Measurements from ENCODE around the gene ARAF. TPM values are rescaled to one million over a fixed set of nuclear protein-coding genes. Genes with fewer than 3 reads are reported as not detected.
A peak's percentile ranks its signal among the peaks of the same experiment; 100 is the strongest.

ARAF gene
- total RNA-seq, 1 donor, result 23.3 TPM

- H3K4me3 ChIP-seq (ENCODE audit: low read depth, low read length), result no peak overlapping the region
- TF ChIP-seq, protein P1, sequence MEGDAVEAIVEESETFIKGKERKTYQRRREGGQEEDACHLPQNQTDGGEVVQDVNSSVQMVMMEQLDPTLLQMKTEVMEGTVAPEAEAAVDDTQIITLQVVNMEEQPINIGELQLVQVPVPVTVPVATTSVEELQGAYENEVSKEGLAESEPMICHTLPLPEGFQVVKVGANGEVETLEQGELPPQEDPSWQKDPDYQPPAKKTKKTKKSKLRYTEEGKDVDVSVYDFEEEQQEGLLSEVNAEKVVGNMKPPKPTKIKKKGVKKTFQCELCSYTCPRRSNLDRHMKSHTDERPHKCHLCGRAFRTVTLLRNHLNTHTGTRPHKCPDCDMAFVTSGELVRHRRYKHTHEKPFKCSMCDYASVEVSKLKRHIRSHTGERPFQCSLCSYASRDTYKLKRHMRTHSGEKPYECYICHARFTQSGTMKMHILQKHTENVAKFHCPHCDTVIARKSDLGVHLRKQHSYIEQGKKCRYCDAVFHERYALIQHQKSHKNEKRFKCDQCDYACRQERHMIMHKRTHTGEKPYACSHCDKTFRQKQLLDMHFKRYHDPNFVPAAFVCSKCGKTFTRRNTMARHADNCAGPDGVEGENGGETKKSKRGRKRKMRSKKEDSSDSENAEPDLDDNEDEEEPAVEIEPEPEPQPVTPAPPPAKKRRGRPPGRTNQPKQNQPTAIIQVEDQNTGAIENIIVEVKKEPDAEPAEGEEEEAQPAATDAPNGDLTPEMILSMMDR (IDR thresholded peaks at IDR 0.05; ENCODE audit: insufficient read depth, low read depth, low read length), result no peak
- no peak for DNase-seq (ENCODE audit: low read depth)
These were observed 3.6 kb downstream of the ARAF start for GRCh38 chrX:47564438-47565085.

DNA sequence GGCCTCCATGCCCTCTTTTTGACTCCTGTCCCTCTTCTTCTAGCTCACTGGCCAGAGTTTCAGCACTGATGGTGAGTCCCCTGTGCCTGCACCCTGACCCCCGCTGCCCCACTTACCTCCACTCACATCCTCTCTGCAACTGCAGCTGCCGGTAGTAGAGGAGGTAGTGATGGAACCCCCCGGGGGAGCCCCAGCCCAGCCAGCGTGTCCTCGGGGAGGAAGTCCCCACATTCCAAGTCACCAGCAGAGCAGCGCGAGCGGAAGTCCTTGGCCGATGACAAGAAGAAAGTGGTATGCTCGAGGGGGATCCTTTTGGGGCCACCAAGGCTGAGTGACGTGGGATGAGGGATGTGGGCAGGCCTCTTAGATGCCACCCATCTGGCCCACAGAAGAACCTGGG is 5.8 kb downstream of the ARAF start:
- no peak overlapping the region for H3K4me3 ChIP-seq (ENCODE audit: low read depth, low read length)
- TF ChIP-seq, protein P1 (IDR thresholded peaks at IDR 0.05; ENCODE audit: insufficient read depth, low read depth, low read length), result no peak
- no peak for DNase-seq (ENCODE audit: low read depth)

GRCh38 chrX:47568656-47569295 is 7.8 kb downstream of the ARAF start:
- H3K4me3 ChIP-seq (ENCODE audit: low read depth, low read length), result no peak overlapping the region
- TF ChIP-seq, protein P1 (IDR thresholded peaks at IDR 0.05; ENCODE audit: insufficient read depth, low read depth, low read length), result peak; percentile 43
- DNase-seq (ENCODE audit: low read depth), result no peak

DNA sequence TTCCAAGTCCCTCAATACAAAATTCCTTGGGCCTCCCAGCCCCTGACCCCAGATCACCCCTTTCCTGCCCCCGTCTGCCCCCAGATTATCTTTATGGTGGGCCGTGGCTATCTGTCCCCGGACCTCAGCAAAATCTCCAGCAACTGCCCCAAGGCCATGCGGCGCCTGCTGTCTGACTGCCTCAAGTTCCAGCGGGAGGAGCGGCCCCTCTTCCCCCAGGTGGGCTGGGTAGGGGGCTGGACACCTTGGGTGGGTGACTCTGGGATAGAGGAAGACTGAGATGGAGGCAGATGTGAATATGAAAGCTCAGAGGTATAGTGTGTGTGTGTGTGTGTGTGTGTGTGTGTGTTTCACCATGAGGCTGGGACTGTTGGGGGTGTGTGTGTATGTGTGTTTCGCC is 9.8 kb downstream of the ARAF start:
- no peak for DNase-seq (ENCODE audit: low read depth)
- H3K4me3 ChIP-seq (ENCODE audit: low read depth, low read length), result no peak overlapping the region
- TF ChIP-seq, protein P1 (IDR thresholded peaks at IDR 0.05; ENCODE audit: insufficient read depth, low read depth, low read length), result no peak

GRCh38 chrX:47571215-47571614 is 10.2 kb downstream of the ARAF start:
- no peak for DNase-seq (ENCODE audit: low read depth)
- TF ChIP-seq, protein P1 (IDR thresholded peaks at IDR 0.05; ENCODE audit: insufficient read depth, low read depth, low read length), result no peak
- H3K4me3 ChIP-seq (ENCODE audit: low read depth, low read length), result no peak overlapping the region

- no peak overlapping the region for H3K4me3 ChIP-seq (ENCODE audit: low read depth, low read length)
- DNase-seq (ENCODE audit: low read depth), result no peak
- TF ChIP-seq, protein P1 (IDR thresholded peaks at IDR 0.05; ENCODE audit: insufficient read depth, low read depth, low read length), result no peak
These were observed 10.9 kb downstream of the ARAF start for GRCh38 chrX:47571896-47572295.

All from fibroblast of villous mesenchyme (primary cell).